ENCODE results near the gene MRPS18B. TPM values are rescaled to one million over a fixed set of nuclear protein-coding genes. Genes with fewer than 3 reads are reported as not detected.

Gene MRPS18B
- total RNA-seq (10 to 100 TPM; 44.4 to 46.3 TPM), polyA plus RNA-seq (100 to 1,000 TPM; 112 to 126 TPM)

DNA sequence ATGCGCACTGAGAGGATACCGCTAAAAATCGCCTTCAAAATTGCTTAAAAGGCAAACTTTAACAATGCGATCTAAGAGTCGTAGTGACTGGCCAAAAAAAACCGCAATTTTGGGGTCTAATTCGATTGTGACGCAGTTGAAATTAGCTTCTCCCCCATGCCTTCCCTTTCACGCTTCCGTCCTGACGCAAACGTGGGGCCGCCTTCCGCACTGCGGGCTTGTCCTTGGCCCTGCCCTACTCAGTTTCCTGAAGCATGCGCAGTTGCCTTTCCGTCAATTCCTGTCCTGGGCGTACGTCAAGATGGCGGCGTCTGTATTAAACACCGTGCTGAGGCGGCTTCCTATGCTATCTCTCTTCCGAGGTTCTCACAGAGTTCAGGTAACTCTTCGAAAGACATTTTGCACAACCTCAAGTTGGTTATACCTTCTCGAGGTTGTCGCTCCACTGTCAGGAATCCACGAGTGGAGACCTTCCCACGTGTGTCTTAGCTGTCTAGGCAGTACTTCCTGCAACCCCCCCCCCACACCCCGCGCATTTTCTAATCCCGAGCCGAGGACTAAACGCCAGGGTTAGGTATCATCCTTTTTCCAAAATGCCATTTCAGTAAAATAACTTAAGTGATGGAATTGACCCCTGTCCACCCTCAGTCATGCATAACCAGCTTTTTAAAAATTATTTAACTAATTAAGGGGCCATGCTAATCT, at the start of gene MRPS18B:
Gene MRPS18B (plus strand): TSS at position 276 of the 705 bp plus-strand sequence. CDS start 26 bp downstream, at position 302.
- POLR2A ChIA-PET (ENCODE audit: partially characterized antibody): interaction anchor here (0.6 to 2.8 kb wide), 51 partner anchors 9 to 964 kb away, joined by 3 to 43 read pairs (median 4); partner anchors contain the start of genes ABCF1, ATAT1, C6orf136 and DHX16
- peak within 1 kb of the TSS; percentile 100 for H3K27ac Mint-ChIP-seq
- Histone ChIP-seq H3K27me3 (ENCODE audit: insufficient read depth, low read length) (no peaks in the 10 kb centered on the region), H3K27ac (ENCODE audit: low read depth, low read length) (peak within 1 kb of the TSS; percentile 94), H3K4me1 (ENCODE audit: insufficient read depth, low read length) (peaks cover 37% of the 10 kb centered on the region), H3K4me3 (ENCODE audit: low read length in 2 of 2) (peak within 1 kb of the TSS; percentile 91 to 95), H3K36me3 (ENCODE audit: insufficient read depth, low read length) (peaks cover 35% of the 10 kb centered on the region), H3K9me3 (ENCODE audit: control insufficient read depth in 1 of 2, low read length in 2 of 2) (no peaks in the 10 kb centered on the region)
- H3K4me1 Mint-ChIP-seq: peaks cover 18 to 56% (median 30%) of the 10 kb centered on the region in 4 donors
- intact Hi-C loops (cut with micrococcal nuclease): loop anchor here (1.0 to 5.0 kb wide), 11 partner anchors 9 to 550 kb away; partner anchors contain the start of genes ABCF1, ATAT1, C6orf136 and DHX16
- H3K36me3 Mint-ChIP-seq: peaks cover 44 to 60% of the 10 kb centered on the region in 2 donors
- H3K4me3 Mint-ChIP-seq: peak within 1 kb of the TSS; percentile 97 to 100 (median 100)
- CTCF ChIA-PET (ENCODE audit: partially characterized antibody): interaction anchor here (0.7 to 2.8 kb wide), 12 partner anchors 8 to 136 kb away, joined by 3 to 24 read pairs (median 5); partner anchors contain the start of genes ABCF1 and DHX16
- peaks cover 0 to 19% (median 2%) of the 10 kb centered on the region in 8 donors for H3K9me3 Mint-ChIP-seq
- DNase-seq: peak; percentile 98 to 100 (median 99)
- H3K27me3 Mint-ChIP-seq: peaks cover 0 to 1% of the 10 kb centered on the region in 2 donors

DNA sequence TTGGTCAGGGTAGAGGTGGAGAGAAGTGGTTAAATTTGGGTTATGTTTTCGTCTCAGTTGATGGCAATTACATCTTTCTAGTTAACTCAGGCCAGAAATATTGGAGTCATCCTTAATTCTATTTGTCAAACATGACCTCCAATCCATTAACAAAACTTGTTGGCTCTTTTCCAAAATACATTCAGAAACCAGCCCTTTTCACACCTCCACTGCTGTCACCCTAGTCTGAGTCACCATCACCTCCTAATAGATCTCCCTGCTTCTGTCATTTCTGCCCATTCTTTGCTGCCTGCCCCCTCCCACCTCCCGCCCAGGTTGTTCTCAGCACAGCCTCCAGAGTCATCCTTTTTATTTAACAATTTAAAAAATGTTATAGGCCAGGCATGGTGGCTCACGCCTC, 49.4 kb upstream of the MRPS18B start:
- H3K9me3 ChIP-seq (ENCODE audit: control insufficient read depth in 1 of 2, low read length in 2 of 2): no peaks in the 10 kb centered on the region
- intact Hi-C loops (cut with micrococcal nuclease): no loop called here
- Mint-ChIP-seq H3K4me3 (peak overlapping the region in 3 of 8 donors; percentile 36 to 53 (median 37)), H3K27me3 (no peaks in the 10 kb centered on the region), H3K36me3 (peaks cover under 1 to 17% of the 10 kb centered on the region in 2 donors), H3K27ac (peak overlapping the region in 5 of 7 donors; percentile 48 to 70 (median 62)), H3K9me3 (peaks cover 0 to 4% (median 0%) of the 10 kb centered on the region in 8 donors), H3K4me1 (peaks cover 33 to 50% (median 40%) of the 10 kb centered on the region in 4 donors)
- ChIA-PET CTCF (ENCODE audit: partially characterized antibody) (interaction anchor here (1.2 kb wide), 1 partner anchor 25 kb away, joined by 5 read pairs; no protein-coding TSS in a partner anchor), POLR2A (ENCODE audit: partially characterized antibody) (no interaction called here)
- no peak overlapping the region for H3K27ac ChIP-seq (ENCODE audit: low read depth, low read length)
- no peaks in the 10 kb centered on the region for H3K27me3 ChIP-seq (ENCODE audit: insufficient read depth, low read length)
- H3K4me3 ChIP-seq (ENCODE audit: low read length in 2 of 2): no peak overlapping the region
- DNase-seq: peak in 1 of 5 donors; percentile 61
- no peaks in the 10 kb centered on the region for H3K36me3 ChIP-seq (ENCODE audit: insufficient read depth, low read length)
- H3K4me1 ChIP-seq (ENCODE audit: insufficient read depth, low read length): peaks cover 28% of the 10 kb centered on the region

DNA sequence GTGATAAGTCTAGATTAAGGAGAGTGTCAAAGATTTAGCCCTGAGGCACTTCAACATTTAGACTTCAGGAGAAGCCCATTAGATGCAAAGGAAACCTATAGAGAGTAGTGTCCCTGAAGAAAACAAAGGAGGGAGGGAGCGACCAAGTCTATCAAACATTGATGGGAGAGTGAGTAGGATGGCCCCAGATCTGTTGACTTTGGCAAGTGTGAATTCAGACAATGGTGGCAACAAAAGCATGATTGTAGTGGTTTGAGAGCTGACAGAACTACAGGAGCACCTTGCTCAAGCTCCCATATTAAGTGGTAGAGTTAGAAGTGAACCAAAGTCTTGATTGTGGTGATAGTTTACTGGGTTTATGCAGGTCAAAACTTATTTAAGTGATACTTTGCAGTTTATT, 47.4 kb upstream of the MRPS18B start:
- Mint-ChIP-seq H3K4me3 (peak overlapping the region; percentile 97 to 100 (median 100)), H3K4me1 (peaks cover 46 to 66% (median 53%) of the 10 kb centered on the region in 4 donors), H3K27ac (peak overlapping the region; percentile 97 to 100 (median 99)), H3K27me3 (no peaks in the 10 kb centered on the region), H3K36me3 (peaks cover 0 to 25% of the 10 kb centered on the region in 2 donors), H3K9me3 (peaks cover 0 to 4% (median 0%) of the 10 kb centered on the region in 8 donors)
- intact Hi-C loops (cut with micrococcal nuclease): no loop called here
- POLR2A ChIA-PET (ENCODE audit: partially characterized antibody): interaction anchor here (1.0 to 3.2 kb wide), 17 partner anchors 13 to 160 kb away, joined by 3 to 61 read pairs (median 6); partner anchors contain the start of genes ATAT1, GNL1, HLA-E and MDC1
- no peak for DNase-seq
- Histone ChIP-seq H3K4me3 (ENCODE audit: low read length in 2 of 2) (peak overlapping the region; percentile 42 to 88), H3K9me3 (ENCODE audit: control insufficient read depth in 1 of 2, low read length in 2 of 2) (no peaks in the 10 kb centered on the region), H3K27me3 (ENCODE audit: insufficient read depth, low read length) (no peaks in the 10 kb centered on the region), H3K4me1 (ENCODE audit: insufficient read depth, low read length) (peaks cover 45% of the 10 kb centered on the region), H3K36me3 (ENCODE audit: insufficient read depth, low read length) (no peaks in the 10 kb centered on the region), H3K27ac (ENCODE audit: low read depth, low read length) (peak overlapping the region; percentile 95)
- CTCF ChIA-PET (ENCODE audit: partially characterized antibody): interaction anchor here (1.0 to 2.4 kb wide), 11 partner anchors 13 to 161 kb away, joined by 3 to 31 read pairs (median 6); no protein-coding TSS in a partner anchor

DNA sequence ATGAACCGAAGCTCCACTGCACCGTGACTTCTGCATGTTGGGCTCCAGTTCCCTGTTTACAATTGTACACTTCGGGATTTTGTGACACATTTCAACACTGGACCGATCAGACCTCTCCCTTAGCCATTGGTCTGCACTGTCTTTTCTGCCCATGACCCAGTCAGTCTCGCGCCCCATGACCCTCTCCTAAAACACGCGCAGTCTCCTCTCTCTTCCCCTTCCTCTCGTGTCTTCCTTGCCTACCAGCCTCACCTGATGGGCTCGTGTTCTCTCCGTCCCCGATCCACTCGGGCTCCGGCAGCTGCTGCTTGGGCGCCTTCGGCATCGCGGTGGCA, 46.9 kb upstream of the MRPS18B start:
- Histone ChIP-seq H3K27ac (ENCODE audit: low read depth, low read length) (peak overlapping the region; percentile 95), H3K4me1 (ENCODE audit: insufficient read depth, low read length) (peaks cover 45% of the 10 kb centered on the region), H3K9me3 (ENCODE audit: control insufficient read depth in 1 of 2, low read length in 2 of 2) (no peaks in the 10 kb centered on the region), H3K27me3 (ENCODE audit: insufficient read depth, low read length) (no peaks in the 10 kb centered on the region), H3K36me3 (ENCODE audit: insufficient read depth, low read length) (peaks cover 4% of the 10 kb centered on the region), H3K4me3 (ENCODE audit: low read length in 2 of 2) (peak overlapping the region; percentile 42 to 88)
- CTCF ChIA-PET (ENCODE audit: partially characterized antibody): interaction anchor here (0.8 to 2.4 kb wide), 12 partner anchors 13 to 160 kb away, joined by 3 to 31 read pairs (median 5); partner anchors contain the start of gene MRPS18B
- Mint-ChIP-seq H3K27me3 (no peaks in the 10 kb centered on the region), H3K4me1 (peaks cover 48 to 66% (median 54%) of the 10 kb centered on the region in 4 donors), H3K4me3 (peak overlapping the region; percentile 97 to 100 (median 100)), H3K9me3 (peaks cover 0 to 4% (median 0%) of the 10 kb centered on the region in 8 donors), H3K36me3 (peaks cover 0 to 25% of the 10 kb centered on the region in 2 donors), H3K27ac (peak overlapping the region; percentile 97 to 100 (median 99))
- no peak for DNase-seq
- POLR2A ChIA-PET (ENCODE audit: partially characterized antibody): interaction anchor here (0.9 to 3.2 kb wide), 21 partner anchors 9 to 199 kb away, joined by 3 to 61 read pairs (median 6); partner anchors contain the start of genes ATAT1, GNL1, HLA-E and MDC1
- intact Hi-C loops (cut with micrococcal nuclease): loop anchor here (1.0 kb wide), 4 partner anchors 14 to 54 kb away; partner anchors contain the start of genes GNL1, MRPS18B and PPP1R10

DNA sequence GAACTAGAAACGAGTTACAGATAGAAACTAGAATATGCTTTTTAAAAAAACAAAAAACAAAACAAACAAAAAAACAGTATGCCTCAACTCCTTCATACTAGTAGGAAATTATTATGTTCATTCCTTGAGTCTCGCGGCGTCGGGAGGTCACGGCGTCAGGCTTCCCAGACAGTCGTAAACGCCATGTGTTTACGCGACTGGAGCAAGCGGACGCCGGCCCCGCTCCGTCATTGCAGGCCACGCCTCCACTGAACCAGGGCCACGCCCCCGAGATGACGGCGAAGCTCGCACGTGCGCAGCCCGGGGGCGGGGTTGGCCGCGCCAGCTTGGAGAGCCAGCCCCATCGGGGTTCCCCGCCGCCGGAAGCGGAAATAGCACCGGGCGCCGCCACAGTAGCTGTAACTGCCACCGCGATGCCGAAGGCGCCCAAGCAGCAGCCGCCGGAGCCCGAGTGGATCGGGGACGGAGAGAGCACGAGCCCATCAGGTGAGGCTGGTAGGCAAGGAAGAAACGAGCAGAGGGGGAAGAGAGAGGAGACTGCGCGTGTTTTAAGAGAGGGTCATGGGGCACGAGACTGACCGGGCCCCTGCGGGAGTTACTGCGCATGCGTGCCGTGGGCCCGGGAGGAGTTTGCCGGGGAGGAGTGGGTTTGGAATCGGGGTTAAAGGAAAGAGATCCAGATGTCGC, 46.4 kb upstream of the MRPS18B start, which contains the start of gene ABCF1:
Gene ABCF1 (plus strand): TSS at position 368 of the 687 bp plus-strand sequence. CDS start 46 bp downstream, at position 414.
- ChIA-PET CTCF (ENCODE audit: partially characterized antibody) (interaction anchor here (0.8 to 2.4 kb wide), 9 partner anchors 13 to 160 kb away, joined by 3 to 31 read pairs (median 6); partner anchors contain the start of gene MRPS18B), POLR2A (ENCODE audit: partially characterized antibody) (interaction anchor here (0.6 to 3.2 kb wide), 21 partner anchors 10 to 198 kb away, joined by 3 to 61 read pairs (median 6); partner anchors contain the start of genes ATAT1, GNL1, HLA-E and MDC1)
- H3K27me3 Mint-ChIP-seq: no peaks in the 10 kb centered on the region
- Histone ChIP-seq H3K4me3 (ENCODE audit: low read length in 2 of 2) (peak within 1 kb of the TSS; percentile 88 to 94), H3K27ac (ENCODE audit: low read depth, low read length) (peak within 1 kb of the TSS; percentile 95), H3K27me3 (ENCODE audit: insufficient read depth, low read length) (no peaks in the 10 kb centered on the region), H3K36me3 (ENCODE audit: insufficient read depth, low read length) (peaks cover 5% of the 10 kb centered on the region), H3K4me1 (ENCODE audit: insufficient read depth, low read length) (peaks cover 45% of the 10 kb centered on the region), H3K9me3 (ENCODE audit: control insufficient read depth in 1 of 2, low read length in 2 of 2) (no peaks in the 10 kb centered on the region)
- peaks cover 48 to 65% (median 54%) of the 10 kb centered on the region in 4 donors for H3K4me1 Mint-ChIP-seq
- peak; percentile 98 to 100 (median 99) for DNase-seq
- intact Hi-C loops (cut with micrococcal nuclease): loop anchor here (1.0 kb wide), 4 partner anchors 15 to 55 kb away; partner anchors contain the start of genes GNL1, MRPS18B and PPP1R10
- H3K4me3 Mint-ChIP-seq: peak within 1 kb of the TSS; percentile 97 to 100 (median 100)
- H3K36me3 Mint-ChIP-seq: peaks cover 0 to 25% of the 10 kb centered on the region in 2 donors
- peaks cover 0 to 4% (median 0%) of the 10 kb centered on the region in 8 donors for H3K9me3 Mint-ChIP-seq
- peak within 1 kb of the TSS; percentile 97 to 100 (median 99) for H3K27ac Mint-ChIP-seq

DNA sequence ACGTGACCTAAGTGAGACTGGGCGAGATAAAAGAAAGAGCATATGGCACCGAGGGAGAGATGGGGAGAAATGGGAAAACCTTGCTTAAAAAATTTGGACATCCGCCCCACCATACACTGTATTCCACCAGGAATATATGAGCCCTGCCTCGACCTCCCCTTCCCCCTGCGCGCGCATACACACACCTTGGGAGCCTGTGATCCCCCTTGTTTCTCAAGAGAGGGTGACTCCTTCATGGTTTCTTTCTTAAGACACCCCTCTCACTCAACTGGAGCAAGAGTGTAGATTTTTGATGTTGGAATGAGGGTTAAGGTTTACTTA, 45.9 kb upstream of the MRPS18B start:
- Mint-ChIP-seq H3K4me3 (peak overlapping the region; percentile 97 to 100 (median 100)), H3K27me3 (no peaks in the 10 kb centered on the region), H3K4me1 (peaks cover 51 to 67% (median 58%) of the 10 kb centered on the region in 4 donors), H3K36me3 (peaks cover 4 to 29% of the 10 kb centered on the region in 2 donors), H3K27ac (peak overlapping the region; percentile 97 to 100 (median 99)), H3K9me3 (peaks cover 0 to 4% (median 0%) of the 10 kb centered on the region in 8 donors)
- Histone ChIP-seq H3K4me1 (ENCODE audit: insufficient read depth, low read length) (peaks cover 45% of the 10 kb centered on the region), H3K36me3 (ENCODE audit: insufficient read depth, low read length) (peaks cover 7% of the 10 kb centered on the region), H3K9me3 (ENCODE audit: control insufficient read depth in 1 of 2, low read length in 2 of 2) (no peaks in the 10 kb centered on the region), H3K27ac (ENCODE audit: low read depth, low read length) (peak overlapping the region; percentile 95), H3K27me3 (ENCODE audit: insufficient read depth, low read length) (no peaks in the 10 kb centered on the region), H3K4me3 (ENCODE audit: low read length in 2 of 2) (peak overlapping the region; percentile 88 to 94)
- POLR2A ChIA-PET (ENCODE audit: partially characterized antibody): interaction anchor here (0.6 to 3.2 kb wide), 20 partner anchors 10 to 198 kb away, joined by 3 to 61 read pairs (median 6); partner anchors contain the start of genes ATAT1, GNL1, HLA-E and MDC1
- CTCF ChIA-PET (ENCODE audit: partially characterized antibody): interaction anchor here (0.9 to 2.4 kb wide), 6 partner anchors 14 to 89 kb away, joined by 3 to 31 read pairs (median 5); no protein-coding TSS in a partner anchor
- no peak for DNase-seq
- intact Hi-C loops (cut with micrococcal nuclease): loop anchor here (1.0 kb wide), 4 partner anchors 15 to 55 kb away; partner anchors contain the start of genes GNL1, MRPS18B and PPP1R10

Data from CD4-positive, alpha-beta memory T cell (primary cell).